ENCODE results near the gene CFHR5.
"Not testable (repeated sequence)": the region's sequence is repeated elsewhere in the genome, so short reads cannot be mapped to it uniquely, and the experiment has no call there.

Gene CFHR5

GRCh38 chr1:197001828-197002227 is 24.5 kb downstream of the CFHR5 start:
- Mint-ChIP-seq H3K9me3 (no peaks in the 10 kb centered on the region), H3K36me3 (no peaks in the 10 kb centered on the region), H3K4me3 (no peak overlapping the region), H3K4me1 (no peaks in the 10 kb centered on the region), H3K27me3 (no peaks in the 10 kb centered on the region), H3K27ac (no peak overlapping the region)
- ATAC-seq, result no peak

- no peaks in the 10 kb centered on the region for H3K36me3 Mint-ChIP-seq
- H3K27me3 Mint-ChIP-seq, result no peaks in the 10 kb centered on the region
- H3K4me1 Mint-ChIP-seq, result no peaks in the 10 kb centered on the region
- no peak overlapping the region for H3K4me3 Mint-ChIP-seq
- no peaks in the 10 kb centered on the region for H3K9me3 Mint-ChIP-seq
- no peak overlapping the region for H3K27ac Mint-ChIP-seq
- peak; percentile 50 for ATAC-seq
Observed at GRCh38 chr1:197003132-197003531, 25.8 kb downstream of the CFHR5 start.

- Mint-ChIP-seq H3K27me3 (no peaks in the 10 kb centered on the region), H3K9me3 (peaks cover 11% of the 10 kb centered on the region), H3K4me3 (no peak overlapping the region), H3K36me3 (no peaks in the 10 kb centered on the region), H3K27ac (no peak overlapping the region), H3K4me1 (no peaks in the 10 kb centered on the region)
- no peak for ATAC-seq
Observed at GRCh38 chr1:197008861-197009260, 31.5 kb downstream of the CFHR5 start.

GRCh38 chr1:197011614-197012013 is 34.3 kb downstream of the CFHR5 start:
- H3K36me3 Mint-ChIP-seq, result no peaks in the 10 kb centered on the region
- peaks cover 11% of the 10 kb centered on the region for H3K9me3 Mint-ChIP-seq
- H3K27me3 Mint-ChIP-seq, result no peaks in the 10 kb centered on the region
- no peak for ATAC-seq
- H3K4me3 Mint-ChIP-seq, result no peak overlapping the region
- H3K27ac Mint-ChIP-seq, result no peak overlapping the region
- H3K4me1 Mint-ChIP-seq, result no peaks in the 10 kb centered on the region

- H3K27ac Mint-ChIP-seq, result no peak overlapping the region
- H3K9me3 Mint-ChIP-seq, result peaks cover 11% of the 10 kb centered on the region
- H3K4me3 Mint-ChIP-seq, result no peak overlapping the region
- H3K27me3 Mint-ChIP-seq, result no peaks in the 10 kb centered on the region
- no peaks in the 10 kb centered on the region for H3K36me3 Mint-ChIP-seq
- no peak for ATAC-seq
- H3K4me1 Mint-ChIP-seq, result no peaks in the 10 kb centered on the region
Observed at GRCh38 chr1:197013234-197013633, 35.9 kb downstream of the CFHR5 start.

GRCh38 chr1:197016751-197017150 is 39.4 kb downstream of the CFHR5 start:
- H3K27ac Mint-ChIP-seq, result no peak overlapping the region
- H3K4me3 Mint-ChIP-seq, result no peak overlapping the region
- H3K4me1 Mint-ChIP-seq, result no peaks in the 10 kb centered on the region
- no peaks in the 10 kb centered on the region for H3K36me3 Mint-ChIP-seq
- ATAC-seq, result no peak
- no peaks in the 10 kb centered on the region for H3K27me3 Mint-ChIP-seq
- H3K9me3 Mint-ChIP-seq, result peaks cover under 1% of the 10 kb centered on the region

- Mint-ChIP-seq H3K9me3 (no peaks in the 10 kb centered on the region), H3K4me1 (no peaks in the 10 kb centered on the region), H3K36me3 (no peaks in the 10 kb centered on the region), H3K4me3 (no peak overlapping the region), H3K27ac (no peak overlapping the region), H3K27me3 (no peaks in the 10 kb centered on the region)
- ATAC-seq, result no peak
Observed at GRCh38 chr1:197017558-197018146, 40.3 kb downstream of the CFHR5 start.

- Mint-ChIP-seq H3K36me3 (no peaks in the 10 kb centered on the region), H3K27ac (no peak overlapping the region), H3K9me3 (no peaks in the 10 kb centered on the region), H3K4me1 (no peaks in the 10 kb centered on the region), H3K4me3 (no peak overlapping the region), H3K27me3 (no peaks in the 10 kb centered on the region)
- ATAC-seq, result no peak
Observed at GRCh38 chr1:197021716-197022115, 44.4 kb downstream of the CFHR5 start.

- Mint-ChIP-seq H3K4me3 (no peak overlapping the region), H3K27ac (no peak overlapping the region), H3K4me1 (no peaks in the 10 kb centered on the region), H3K36me3 (no peaks in the 10 kb centered on the region), H3K9me3 (no peaks in the 10 kb centered on the region), H3K27me3 (no peaks in the 10 kb centered on the region)
- no peak for ATAC-seq
Observed at GRCh38 chr1:197024460-197024859, 47.1 kb downstream of the CFHR5 start.

- Mint-ChIP-seq H3K9me3 (no peaks in the 10 kb centered on the region), H3K27ac (no peak overlapping the region), H3K27me3 (no peaks in the 10 kb centered on the region), H3K36me3 (no peaks in the 10 kb centered on the region), H3K4me1 (no peaks in the 10 kb centered on the region), H3K4me3 (no peak overlapping the region)
- ATAC-seq, result no peak
Observed at GRCh38 chr1:197027359-197027758, 50.0 kb downstream of the CFHR5 start.

GRCh38 chr1:197029749-197030148 is 52.4 kb downstream of the CFHR5 start:
- ATAC-seq, result no peak

GRCh38 chr1:197034631-197035339 is 57.4 kb downstream of the CFHR5 start:
- ATAC-seq, H3K27me3 Mint-ChIP-seq, H3K36me3 Mint-ChIP-seq, H3K9me3 Mint-ChIP-seq, H3K4me3 Mint-ChIP-seq, H3K27ac Mint-ChIP-seq, H3K4me1 Mint-ChIP-seq: not testable (repeated sequence)

More at GRCh38 chr1:197029749-197030148, 52.4 kb downstream of the CFHR5 start:
- Mint-ChIP-seq H3K27ac (no peak overlapping the region), H3K36me3 (no peaks in the 10 kb centered on the region), H3K9me3 (no peaks in the 10 kb centered on the region), H3K27me3 (no peaks in the 10 kb centered on the region), H3K4me1 (no peaks in the 10 kb centered on the region), H3K4me3 (no peak overlapping the region)

GRCh38 chr1:197036861-197037260 is 59.5 kb downstream of the CFHR5 start:
- Mint-ChIP-seq H3K36me3 (no peaks in the 10 kb centered on the region), H3K4me3 (no peak overlapping the region), H3K27ac (no peak overlapping the region), H3K4me1 (no peaks in the 10 kb centered on the region), H3K27me3 (no peaks in the 10 kb centered on the region), H3K9me3 (no peaks in the 10 kb centered on the region)
- no peak for ATAC-seq

GRCh38 chr1:197041486-197042353 is 64.4 kb downstream of the CFHR5 start:
- ATAC-seq, result no peak
- H3K36me3 Mint-ChIP-seq, result no peaks in the 10 kb centered on the region
- H3K4me3 Mint-ChIP-seq, result no peak overlapping the region
- H3K4me1 Mint-ChIP-seq, result no peaks in the 10 kb centered on the region
- no peaks in the 10 kb centered on the region for H3K27me3 Mint-ChIP-seq
- no peaks in the 10 kb centered on the region for H3K9me3 Mint-ChIP-seq
- no peak overlapping the region for H3K27ac Mint-ChIP-seq

GRCh38 chr1:197042676-197043341 is 65.5 kb downstream of the CFHR5 start:
- no peak overlapping the region for H3K4me3 Mint-ChIP-seq
- peaks cover 2% of the 10 kb centered on the region for H3K9me3 Mint-ChIP-seq
- H3K27me3 Mint-ChIP-seq, result no peaks in the 10 kb centered on the region
- H3K36me3 Mint-ChIP-seq, result no peaks in the 10 kb centered on the region
- ATAC-seq, result no peak
- H3K4me1 Mint-ChIP-seq, result no peaks in the 10 kb centered on the region
- no peak overlapping the region for H3K27ac Mint-ChIP-seq
